Stomach smooth muscle (tissue), 2 donors: Measurements from ENCODE around the gene THBD.

Source experiments
- H3K27ac ChIP-seq: one replicate; pipeline ENCODE4 v1.7.0; 2013; ENCODE audit warnings: mild to moderate bottlenecking, low read length, inconsistent platforms
- H3K27me3 ChIP-seq, 2 donors: one replicate each; pipeline ENCODE4 v1.7.0; 2013; ENCODE audit warnings: low read length in 2 of 2; ENCODE audit not compliant: insufficient read depth in 2 of 2, control insufficient read depth in 1 of 2
- H3K36me3 ChIP-seq, 2 donors: one replicate each; pipeline ENCODE4 v1.7.0; 2013; ENCODE audit warnings: low read length in 2 of 2; ENCODE audit not compliant: control insufficient read depth in 2 of 2, insufficient read depth in 2 of 2
- H3K4me1 ChIP-seq: one replicate; pipeline ENCODE4 v1.7.0; 2013; ENCODE audit warnings: low read length; ENCODE audit not compliant: control insufficient read depth, insufficient read depth
- H3K4me3 ChIP-seq, 2 donors: one replicate each; pipeline ENCODE4 v1.7.0; 2013; ENCODE audit warnings: low read length in 2 of 2
- H3K9ac ChIP-seq, 2 donors: one replicate each; pipeline ENCODE4 v1.7.0; 2013; ENCODE audit warnings: low read length in 2 of 2, mild to moderate bottlenecking in 1 of 2
- H3K9me3 ChIP-seq, 2 donors: one replicate each; pipeline ENCODE4 v1.7.0; 2013; ENCODE audit warnings: low read length in 2 of 2; ENCODE audit not compliant: control insufficient read depth in 2 of 2
- donor health status: healthy.
- donor health status: Pancreatic carcinoma.

THBD gene

DNA sequence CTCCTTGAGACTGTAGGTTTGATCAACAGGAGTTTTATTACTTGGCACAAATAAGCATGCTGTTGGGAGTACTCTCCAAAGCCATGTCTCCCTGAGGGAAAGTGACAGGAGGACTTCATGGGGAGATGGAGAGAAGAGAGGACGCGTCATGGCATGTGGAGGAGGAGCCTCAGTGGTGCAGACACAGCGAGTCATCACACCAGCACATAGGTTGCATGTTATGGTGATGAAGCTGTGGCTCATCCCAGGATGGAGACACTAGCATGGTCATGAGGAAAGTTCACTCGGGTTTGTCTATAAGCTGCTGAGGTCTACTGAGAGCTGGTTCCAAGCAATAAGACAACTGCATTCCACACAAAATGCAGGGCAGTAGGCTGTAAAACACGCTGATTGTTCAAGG is 27.5 kb downstream of the THBD start:
- H3K9me3 ChIP-seq = no peaks in the 10 kb centered on the region
- peaks cover 0 to 2% of the 10 kb centered on the region in 2 donors for H3K27me3 ChIP-seq
- no peak overlapping the region for H3K27ac ChIP-seq
- no peaks in the 10 kb centered on the region for H3K4me1 ChIP-seq
- no peak overlapping the region for H3K4me3 ChIP-seq
- H3K36me3 ChIP-seq = no peaks in the 10 kb centered on the region
- no peak overlapping the region for H3K9ac ChIP-seq

DNA sequence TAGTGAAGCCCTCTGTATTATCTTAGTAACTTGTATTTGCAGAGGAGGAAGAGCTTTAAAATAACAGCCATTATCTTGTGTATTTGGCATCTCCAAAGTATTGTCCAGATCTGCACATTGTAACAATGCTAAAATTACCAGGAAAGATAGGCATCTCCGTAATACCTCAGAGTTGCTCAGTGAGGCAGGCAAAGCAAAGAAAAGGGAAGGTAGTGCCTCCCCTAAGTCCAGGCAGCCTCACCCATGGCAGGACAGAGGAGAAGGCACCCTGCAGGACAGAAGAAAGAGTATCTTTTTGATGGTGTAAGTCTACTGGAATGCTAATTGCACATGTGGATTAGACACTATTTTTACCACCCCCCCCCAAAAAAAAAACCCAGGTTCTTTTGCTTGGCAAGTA is 27.9 kb downstream of the THBD start:
- Histone ChIP-seq H3K27me3 (peaks cover 0 to 2% of the 10 kb centered on the region in 2 donors), H3K4me3 (no peak overlapping the region), H3K9me3 (no peaks in the 10 kb centered on the region), H3K36me3 (no peaks in the 10 kb centered on the region), H3K27ac (no peak overlapping the region), H3K9ac (no peak overlapping the region), H3K4me1 (no peaks in the 10 kb centered on the region)

DNA sequence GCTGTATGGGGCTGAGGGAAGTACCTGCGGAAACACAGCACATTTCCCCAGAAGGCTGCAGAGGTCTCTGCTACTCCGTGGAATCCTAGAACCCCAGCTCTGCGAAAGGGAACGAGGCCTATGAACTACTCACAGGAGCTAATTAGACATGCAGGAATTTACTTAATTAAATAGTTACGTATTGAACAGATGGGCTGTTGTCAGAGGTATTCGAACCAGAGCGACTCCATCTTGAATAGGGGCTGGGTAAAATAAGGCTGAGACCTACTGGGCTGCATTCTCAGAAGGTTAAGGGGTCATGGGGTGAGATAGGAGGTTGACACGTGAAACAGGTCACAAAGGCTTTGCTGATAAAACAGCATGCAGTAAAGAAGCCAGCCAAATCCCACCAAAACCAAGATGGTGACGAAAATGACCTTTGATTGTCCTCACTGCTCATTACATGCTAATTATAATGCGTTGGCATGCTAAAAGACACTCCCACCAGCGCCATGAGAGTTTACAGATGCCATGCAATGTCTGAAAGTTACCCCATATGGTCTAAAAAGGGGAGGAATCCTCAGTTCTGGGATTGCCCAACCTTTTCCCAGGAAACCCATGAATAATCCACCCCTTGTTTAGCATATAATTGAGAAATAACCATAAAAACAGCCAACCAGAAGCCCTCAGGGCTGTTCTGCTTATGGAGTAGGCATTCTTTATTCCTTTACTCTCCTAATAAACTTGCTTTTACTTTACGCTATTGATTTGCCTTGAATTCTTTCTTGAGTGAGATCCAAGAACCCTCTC is 29.0 kb downstream of the THBD start:
- no peak overlapping the region for H3K27ac ChIP-seq
- no peak overlapping the region for H3K9ac ChIP-seq
- H3K4me1 ChIP-seq = no peaks in the 10 kb centered on the region
- H3K27me3 ChIP-seq = peaks cover 0 to 2% of the 10 kb centered on the region in 2 donors
- H3K4me3 ChIP-seq = no peak overlapping the region
- no peaks in the 10 kb centered on the region for H3K9me3 ChIP-seq
- no peaks in the 10 kb centered on the region for H3K36me3 ChIP-seq

DNA sequence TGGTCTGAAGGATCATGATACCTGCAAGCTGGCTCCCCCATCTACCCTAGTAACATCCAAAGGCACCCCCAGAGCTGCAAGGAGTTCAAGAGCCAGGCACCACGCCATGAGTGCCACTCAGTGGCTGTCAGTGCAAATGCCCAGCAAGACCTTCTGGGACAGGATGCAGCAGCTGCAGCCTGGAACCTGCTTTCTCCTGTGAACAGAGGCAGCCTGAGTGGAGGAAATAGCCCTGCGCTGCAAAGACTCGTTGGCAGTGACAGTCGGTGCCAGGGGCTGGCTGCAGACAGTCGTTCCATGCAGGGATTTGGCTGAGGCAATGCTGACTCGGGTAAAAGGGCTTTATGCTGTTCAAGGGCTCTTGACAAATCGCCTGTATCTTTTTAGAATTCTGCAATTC is 30.1 kb downstream of the THBD start:
- H3K27ac ChIP-seq = no peak overlapping the region
- no peak overlapping the region for H3K9ac ChIP-seq
- H3K27me3 ChIP-seq = peaks cover 0 to 2% of the 10 kb centered on the region in 2 donors

DNA sequence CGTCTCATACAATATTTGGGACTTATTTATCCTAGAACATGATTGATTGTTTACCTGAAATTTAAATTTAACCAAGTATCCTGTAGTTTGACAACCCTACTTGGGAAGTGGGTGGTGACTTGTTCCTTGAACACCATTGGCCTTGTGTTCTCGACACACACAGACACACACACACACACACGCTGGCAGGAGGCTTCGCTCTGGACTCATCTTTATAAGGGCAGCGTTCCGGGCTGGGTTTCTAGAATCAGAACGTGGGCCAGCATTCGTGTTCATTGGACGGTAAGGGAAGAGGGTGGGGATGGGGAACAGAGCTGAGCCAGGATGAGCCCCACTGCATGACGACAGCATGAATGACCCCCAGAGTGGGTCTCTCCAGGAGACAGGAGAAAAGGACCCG is 30.5 kb downstream of the THBD start:
- H3K9me3 ChIP-seq = no peaks in the 10 kb centered on the region
- H3K27me3 ChIP-seq = peaks cover 0 to 2% of the 10 kb centered on the region in 2 donors
- no peaks in the 10 kb centered on the region for H3K4me1 ChIP-seq
- H3K36me3 ChIP-seq = no peaks in the 10 kb centered on the region
- H3K4me3 ChIP-seq = no peak overlapping the region
- H3K27ac ChIP-seq = no peak overlapping the region
- no peak overlapping the region for H3K9ac ChIP-seq

More for the DNA sequence above, 30.1 kb downstream of the THBD start:
- Histone ChIP-seq H3K9me3 (no peaks in the 10 kb centered on the region), H3K36me3 (no peaks in the 10 kb centered on the region), H3K4me1 (no peaks in the 10 kb centered on the region), H3K4me3 (no peak overlapping the region)

DNA sequence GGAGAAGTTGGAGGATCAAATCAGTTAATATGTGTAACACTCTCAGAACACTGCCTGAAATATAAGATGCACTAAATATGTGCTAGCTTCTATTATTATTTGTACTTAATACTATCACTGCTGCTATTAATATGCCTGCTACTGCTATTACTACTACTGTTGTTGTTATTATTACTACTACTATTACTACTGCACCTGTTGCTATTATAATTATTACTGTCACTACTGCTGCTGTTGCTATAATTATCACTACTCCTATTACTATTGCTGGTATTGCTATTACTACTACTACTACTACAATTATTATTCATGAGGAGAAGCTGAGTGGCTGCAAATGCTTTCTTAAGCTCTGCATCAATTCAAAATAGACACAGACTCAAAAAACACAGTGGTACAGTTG is 31.0 kb downstream of the THBD start:
- H3K4me3 ChIP-seq = no peak overlapping the region
- no peak overlapping the region for H3K27ac ChIP-seq
- no peaks in the 10 kb centered on the region for H3K36me3 ChIP-seq
- H3K9ac ChIP-seq = no peak overlapping the region
- H3K9me3 ChIP-seq = no peaks in the 10 kb centered on the region
- peaks cover 0 to 2% of the 10 kb centered on the region in 2 donors for H3K27me3 ChIP-seq
- H3K4me1 ChIP-seq = no peaks in the 10 kb centered on the region

DNA sequence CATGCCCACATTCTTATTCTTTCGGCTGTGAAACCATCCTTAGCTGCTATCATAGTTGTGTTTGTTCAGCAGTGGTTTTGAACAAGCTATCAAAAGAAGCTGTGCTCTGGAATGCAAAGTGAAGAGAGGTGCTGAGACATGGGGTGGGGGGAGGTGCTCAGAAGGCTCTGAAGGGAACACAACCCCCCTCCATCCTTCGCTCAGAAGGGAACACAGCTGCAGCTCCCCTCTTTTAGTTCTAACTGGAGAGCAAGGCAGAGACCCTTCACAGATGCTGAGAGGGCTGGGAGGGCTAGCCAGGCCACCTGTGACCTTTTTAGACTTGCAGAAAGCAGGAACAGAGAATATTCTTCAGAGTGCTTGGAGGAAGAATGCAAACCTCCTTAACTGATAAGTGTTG is 32.0 kb downstream of the THBD start:
- no peak overlapping the region for H3K27ac ChIP-seq
- no peak overlapping the region for H3K4me3 ChIP-seq
- peaks cover 0 to 2% of the 10 kb centered on the region in 2 donors for H3K27me3 ChIP-seq
- H3K4me1 ChIP-seq = no peaks in the 10 kb centered on the region
- H3K9me3 ChIP-seq = no peaks in the 10 kb centered on the region
- H3K9ac ChIP-seq = no peak overlapping the region
- H3K36me3 ChIP-seq = no peaks in the 10 kb centered on the region

DNA sequence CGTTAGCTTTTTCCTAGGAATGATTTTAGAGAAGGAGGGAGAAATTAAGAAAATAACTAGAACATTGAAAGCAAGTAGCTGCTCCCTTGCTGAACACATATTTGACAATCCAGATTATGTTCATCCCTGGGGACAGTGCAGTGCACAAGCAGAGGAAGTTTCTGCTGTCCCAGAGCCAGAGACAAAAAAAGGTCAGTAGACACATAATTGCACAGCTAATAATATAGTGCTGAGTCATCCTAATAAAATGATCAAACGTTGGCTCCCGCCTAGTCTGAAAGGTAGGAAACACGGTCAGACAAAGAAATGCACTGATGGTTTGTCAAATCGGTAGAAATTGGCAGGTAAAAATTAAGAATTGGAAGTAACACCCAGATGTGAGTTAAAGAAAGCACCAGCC is 36.0 kb downstream of the THBD start:
- Histone ChIP-seq H3K9ac (no peak overlapping the region), H3K27ac (no peak overlapping the region), H3K36me3 (no peaks in the 10 kb centered on the region), H3K4me1 (no peaks in the 10 kb centered on the region), H3K9me3 (no peaks in the 10 kb centered on the region), H3K27me3 (no peaks in the 10 kb centered on the region), H3K4me3 (no peak overlapping the region)

DNA sequence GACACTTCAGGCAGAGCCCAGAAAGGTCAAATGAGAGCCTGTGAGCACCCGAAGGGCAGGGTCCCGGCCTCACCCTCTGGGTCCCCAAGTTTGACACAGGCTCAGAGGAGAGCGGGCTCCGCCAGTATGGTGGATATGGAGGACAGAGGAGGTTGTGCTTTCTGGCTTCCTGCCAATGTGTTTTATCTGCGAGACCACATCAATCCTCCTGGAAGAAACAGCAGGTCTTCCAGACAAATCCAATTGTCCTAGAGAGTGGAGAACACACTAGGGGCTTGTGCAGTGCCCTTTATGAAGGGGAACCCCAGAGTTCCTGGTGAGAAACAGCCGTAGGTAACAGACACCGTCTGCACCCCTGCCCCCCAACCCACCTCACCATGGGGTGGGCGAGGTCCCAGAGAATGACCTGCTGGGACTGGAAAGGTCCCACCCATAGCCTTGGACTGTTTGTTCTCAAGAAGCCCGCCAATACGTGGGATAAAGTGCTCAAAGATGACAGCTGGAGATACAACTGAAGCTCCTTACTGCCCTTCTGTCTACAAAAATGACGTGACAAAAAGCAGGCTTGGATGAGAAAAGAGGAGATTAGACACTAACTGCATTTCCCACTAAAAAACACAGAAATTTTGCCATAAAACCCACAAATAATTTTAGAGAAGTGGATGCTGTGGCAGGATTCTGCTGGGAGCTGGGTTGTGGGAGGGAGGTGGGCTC is 38.3 kb downstream of the THBD start:
- no peaks in the 10 kb centered on the region for H3K9me3 ChIP-seq
- no peak overlapping the region for H3K4me3 ChIP-seq
- H3K27me3 ChIP-seq = no peaks in the 10 kb centered on the region
- H3K9ac ChIP-seq = no peak overlapping the region
- H3K27ac ChIP-seq = no peak overlapping the region
- no peaks in the 10 kb centered on the region for H3K4me1 ChIP-seq
- no peaks in the 10 kb centered on the region for H3K36me3 ChIP-seq

DNA sequence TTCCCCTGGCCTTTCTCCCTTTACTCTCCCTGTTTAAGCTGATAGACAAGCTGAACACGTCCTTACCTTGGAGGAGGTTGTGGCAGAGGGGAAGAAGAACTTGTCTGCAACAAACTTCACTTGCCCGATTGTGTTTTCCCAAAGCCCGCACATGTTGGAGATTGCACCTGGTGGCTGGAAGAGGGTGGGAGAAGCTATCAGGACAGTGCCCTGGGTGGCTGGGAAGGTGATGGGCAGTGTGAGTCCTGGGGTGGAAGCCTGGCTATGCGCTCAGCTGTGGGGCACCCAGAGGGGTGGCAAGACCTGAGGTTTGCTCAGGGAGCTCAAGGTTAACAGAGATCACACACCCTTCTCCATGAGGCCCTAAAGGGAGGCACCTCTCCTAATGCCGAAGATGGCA is 39.4 kb downstream of the THBD start:
- Histone ChIP-seq H3K4me3 (no peak overlapping the region), H3K27me3 (no peaks in the 10 kb centered on the region), H3K4me1 (no peaks in the 10 kb centered on the region), H3K27ac (no peak overlapping the region), H3K36me3 (no peaks in the 10 kb centered on the region), H3K9ac (no peak overlapping the region), H3K9me3 (no peaks in the 10 kb centered on the region)

DNA sequence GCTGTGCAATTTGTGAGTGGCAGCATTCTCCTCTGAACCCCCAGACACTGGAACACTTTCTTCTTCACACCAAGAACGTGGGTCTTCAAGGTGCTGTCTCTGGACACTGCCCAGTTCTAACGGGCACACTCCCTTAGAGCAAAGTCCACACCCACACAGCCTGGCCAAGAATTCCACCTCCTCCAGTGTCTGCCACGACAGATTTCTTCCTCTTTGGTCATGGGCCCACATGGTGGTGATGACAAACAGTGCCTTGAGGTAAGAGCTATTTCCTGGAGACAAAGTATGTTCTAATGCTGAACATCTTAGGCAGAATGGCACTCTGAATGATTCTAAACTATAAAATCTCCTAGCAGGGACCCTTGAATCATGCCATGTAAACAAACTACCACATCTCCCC is 39.8 kb downstream of the THBD start:
- Histone ChIP-seq H3K27me3 (no peaks in the 10 kb centered on the region), H3K36me3 (no peaks in the 10 kb centered on the region), H3K4me1 (no peaks in the 10 kb centered on the region), H3K27ac (no peak overlapping the region), H3K9ac (no peak overlapping the region), H3K9me3 (no peaks in the 10 kb centered on the region), H3K4me3 (no peak overlapping the region)
